Fibroblast of lung (primary cell): Measurements from ENCODE around the gene OPRM1.

Source experiments
- CTCF ChIP-seq, 2 donors: IDR thresholded peaks in 1 of 2; conservative IDR thresholded peaks in 1 of 2; 1 replicate in 1 of 2; 2 replicates in 1 of 2; pipeline ENCODE4 v1.5.1; 2011 to 2012; ENCODE audit warnings: low read length in 2 of 2, control low read depth in 1 of 2, inconsistent platforms in 1 of 2, low read depth in 1 of 2, mild to moderate bottlenecking in 1 of 2
- EZH2 ChIP-seq: IDR thresholded peaks from 2 replicates; pipeline ENCODE4 v1.5.1; 2012; ENCODE audit warnings: low read length, control low read depth, mild to moderate bottlenecking; ENCODE audit errors: missing control alignments

DNA sequence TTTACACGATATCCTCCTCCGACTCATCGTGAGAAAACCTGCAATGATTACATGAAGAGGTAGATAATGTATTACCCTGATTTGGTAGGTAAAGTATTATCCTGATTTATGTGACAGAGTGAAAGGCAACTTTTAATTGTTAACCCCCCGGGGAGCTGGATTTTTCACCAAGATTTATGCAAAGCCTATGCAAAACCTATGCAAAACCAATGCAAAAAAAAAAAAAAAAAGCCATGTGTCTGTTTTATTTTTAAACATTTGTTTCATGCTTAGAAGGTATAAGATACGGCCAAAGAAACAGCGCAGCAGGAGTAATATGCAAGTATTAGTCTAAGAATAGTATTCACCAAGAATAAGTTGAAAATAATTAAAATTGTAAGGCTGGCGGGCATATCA is 207.7 kb downstream of the OPRM1 start:
- TF ChIP-seq CTCF (conservative IDR thresholded peaks at IDR 0.05 in 1 of 2, IDR thresholded peaks at IDR 0.05 in 1 of 2; ENCODE audit: low read depth in 1 of 2, low read length in 2 of 2) = no peak
- no peak for TF ChIP-seq EZH2
